Psoas muscle (tissue), 8 donors: ENCODE measurements around the gene CLCN4. TPM values are rescaled to one million over a fixed set of nuclear protein-coding genes. Genes with fewer than 3 reads are reported as not detected.

ENCODE experiments used
- ATAC-seq, 4 donors: fragments of 200-7000 bp; cut with Tn5 transposase; one replicate each; pipeline ENCODE4 v1.9.1; 2020; ENCODE audit warnings: moderate library complexity in 3 of 4, mild to moderate bottlenecking in 2 of 4
- DNase-seq, 2 donors: peaks; one replicate each; pipeline ENCODE4 v3.0.0-alpha.2; 2020
- H3K27ac ChIP-seq: fragments of 200-600 bp; one replicate; pipeline ENCODE4 v1.8.0; 2022
- H3K27me3 ChIP-seq, 3 donors: fragments of 200-600 bp in 1 of 3; one replicate each; pipeline versions ENCODE4 v1.6.1 to v1.8.0; 2013 to 2022; ENCODE audit warnings: low read length in 2 of 3, mild to moderate bottlenecking in 2 of 3, moderate library complexity in 1 of 3; ENCODE audit not compliant: insufficient read depth in 3 of 3
- H3K36me3 ChIP-seq, 2 donors: fragments of 200-600 bp in 1 of 2; one replicate each; pipeline versions ENCODE4 v1.6.1 to v1.8.0; 2013 to 2022; ENCODE audit warnings: low read depth in 1 of 2, mild to moderate bottlenecking in 1 of 2, moderate library complexity in 1 of 2; ENCODE audit not compliant: insufficient read depth in 1 of 2
- H3K4me1 ChIP-seq: fragments of 200-600 bp; one replicate; pipeline ENCODE4 v1.8.0; 2022
- H3K4me3 ChIP-seq: fragments of 200-600 bp; one replicate; pipeline ENCODE4 v1.8.0; 2022; ENCODE audit warnings: mild to moderate bottlenecking
- H3K9me3 ChIP-seq: fragments of 200-600 bp; one replicate; pipeline ENCODE4 v1.8.0; 2022
- WGBS, 3 donors: extraction: QIAGEN DNeasy Blood & Tissue Kit; methylation state at CpG; one replicate each; pipeline versions ENCODE4 v1.1.6 to v1.1.7; 2013; 5-methylcytosine and 5-hydroxymethylcytosine counted together
- intact Hi-C, 2 donors: fragments of 100-400 bp; cut with DNase I; formaldehyde crosslinking; loops; one replicate each; pipeline versions ENCODE4 v1.11.0 to v1.14.2; 2022
- polyA plus RNA-seq, 3 donors: library from polyadenylated mRNA; stranded (reverse); fragments of 200-250 nt; gene quantifications; one replicate each; pipeline ENCODE4 v1.2.3, GENCODE V29; 2013
- total RNA-seq, 4 donors: library from RNA; stranded (reverse); fragmentation: NEBNext Ultra II Directional in 2 of 4; extraction: Animal tissue kit (Norgen Biotek cat#: 25700) in 2 of 4; gene quantifications; one replicate each; pipeline versions ENCODE4 v1.2.1 to v1.2.4, GENCODE V29; 2021 to 2023
- TF ChIP-seq, protein P1 (sequence below): fragments of 200-600 bp; IDR thresholded peaks from one replicate; pipeline ENCODE4 v1.8.0; 2022; ENCODE audit warnings: antibody characterized with exemption
- donor health status: healthy with polysubstance abuse.
- donor health status: DM: no; HTN: no; CAD: no; lungs with moderate emphysema.
- donor health status: Bipolar disorder and iron deficiency.
- donor health status: healthy.
- donor health status: DM: yes; HTN: yes; CAD: no.
- donor health status: DM: no; HTN: no; CAD: no.
- donor health status: DM: no; HTN: no; CAD: no.
- donor health status: DM: yes; HTN: yes; CAD: no.

CLCN4 gene
- total and polyA plus RNA-seq, 7 donors, result 4.1 to 75.9 (median 53.8) TPM

- WGBS, 3 donors, result 14 to 16% (median 14%) methylated on average over 16 of the region's 16 CpGs
- no peak overlapping the region for H3K27ac ChIP-seq
- intact Hi-C loops, result loop anchor here (1.0 to 5.0 kb wide), 4 partner anchors 107 to 237 kb away; no protein-coding TSS in a partner anchor
Measured at GRCh38 chrX:10119399-10119990, 37.3 kb upstream of the CLCN4 start.

GRCh38 chrX:10120331-10120730 lies 36.4 kb upstream of the CLCN4 start:
- Histone ChIP-seq H3K27ac (no peak overlapping the region), H3K27me3 (no peaks in the 10 kb centered on the region), H3K36me3 (peaks cover 0 to 3% of the 10 kb centered on the region in 2 donors), H3K4me1 (no peaks in the 10 kb centered on the region), H3K4me3 (no peak overlapping the region), H3K9me3 (no peaks in the 10 kb centered on the region)
- no peak for DNase-seq
- intact Hi-C loops, result no loop called here
- no peak for ATAC-seq
- TF ChIP-seq, protein P1, sequence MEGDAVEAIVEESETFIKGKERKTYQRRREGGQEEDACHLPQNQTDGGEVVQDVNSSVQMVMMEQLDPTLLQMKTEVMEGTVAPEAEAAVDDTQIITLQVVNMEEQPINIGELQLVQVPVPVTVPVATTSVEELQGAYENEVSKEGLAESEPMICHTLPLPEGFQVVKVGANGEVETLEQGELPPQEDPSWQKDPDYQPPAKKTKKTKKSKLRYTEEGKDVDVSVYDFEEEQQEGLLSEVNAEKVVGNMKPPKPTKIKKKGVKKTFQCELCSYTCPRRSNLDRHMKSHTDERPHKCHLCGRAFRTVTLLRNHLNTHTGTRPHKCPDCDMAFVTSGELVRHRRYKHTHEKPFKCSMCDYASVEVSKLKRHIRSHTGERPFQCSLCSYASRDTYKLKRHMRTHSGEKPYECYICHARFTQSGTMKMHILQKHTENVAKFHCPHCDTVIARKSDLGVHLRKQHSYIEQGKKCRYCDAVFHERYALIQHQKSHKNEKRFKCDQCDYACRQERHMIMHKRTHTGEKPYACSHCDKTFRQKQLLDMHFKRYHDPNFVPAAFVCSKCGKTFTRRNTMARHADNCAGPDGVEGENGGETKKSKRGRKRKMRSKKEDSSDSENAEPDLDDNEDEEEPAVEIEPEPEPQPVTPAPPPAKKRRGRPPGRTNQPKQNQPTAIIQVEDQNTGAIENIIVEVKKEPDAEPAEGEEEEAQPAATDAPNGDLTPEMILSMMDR, result no peak
- 86 to 95% (median 90%) methylated on average over 8 of the region's 8 CpGs for WGBS, 3 donors

More at GRCh38 chrX:10119399-10119990, 37.3 kb upstream of the CLCN4 start:
- DNase-seq (no peak), ATAC-seq (peak; percentile 92 to 96 (median 92))
- no peaks in the 10 kb centered on the region for H3K9me3 ChIP-seq
- no peaks in the 10 kb centered on the region for H3K27me3 ChIP-seq
- no peak overlapping the region for H3K4me3 ChIP-seq
- no peaks in the 10 kb centered on the region for H3K4me1 ChIP-seq
- TF ChIP-seq, protein P1, result peak; percentile 100
- H3K36me3 ChIP-seq, result peaks cover 0 to 3% of the 10 kb centered on the region in 2 donors

DNA sequence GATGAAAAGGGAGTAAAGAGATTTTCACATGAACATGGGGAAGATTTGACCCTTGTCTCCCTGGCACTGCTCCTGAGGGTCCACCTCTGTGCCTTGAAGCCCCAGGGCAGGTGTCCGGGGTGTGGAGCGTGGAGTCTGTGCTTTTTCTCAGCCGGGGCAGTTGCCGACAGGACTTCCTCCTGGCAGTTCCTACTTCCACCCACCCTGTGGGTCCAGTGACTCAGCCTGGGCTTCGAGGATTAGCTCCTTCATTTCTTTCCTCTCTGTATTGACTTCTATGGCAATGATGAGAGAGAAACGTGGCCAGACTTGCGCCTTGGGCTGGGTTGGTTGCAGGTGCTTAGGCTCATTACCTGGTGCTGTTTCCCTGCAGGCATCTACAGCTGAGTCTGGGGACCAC lies 35.9 kb upstream of the CLCN4 start:
- Histone ChIP-seq H3K4me1 (no peaks in the 10 kb centered on the region), H3K27ac (no peak overlapping the region), H3K9me3 (no peaks in the 10 kb centered on the region), H3K36me3 (peaks cover 0 to 3% of the 10 kb centered on the region in 2 donors), H3K27me3 (no peaks in the 10 kb centered on the region), H3K4me3 (no peak overlapping the region)
- 73 to 85% (median 77%) methylated on average over 7 of the region's 7 CpGs for WGBS, 3 donors
- intact Hi-C loops, result no loop called here
- TF ChIP-seq, protein P1, result no peak
- ATAC-seq (no peak), DNase-seq (no peak)

GRCh38 chrX:10121787-10122186 lies 35.0 kb upstream of the CLCN4 start:
- TF ChIP-seq, protein P1, result no peak
- intact Hi-C loops, result no loop called here
- Histone ChIP-seq H3K27me3 (no peaks in the 10 kb centered on the region), H3K4me1 (no peaks in the 10 kb centered on the region), H3K27ac (no peak overlapping the region), H3K4me3 (no peak overlapping the region), H3K9me3 (no peaks in the 10 kb centered on the region), H3K36me3 (peaks cover 0 to 3% of the 10 kb centered on the region in 2 donors)
- ATAC-seq (no peak), DNase-seq (no peak)
- 65 to 83% (median 73%) methylated on average over 9 of the region's 9 CpGs for WGBS, 3 donors
